Central memory CD4-positive, alpha-beta T cell (primary cell): ENCODE measurements around the gene PTPRR.

ENCODE experiments used
- DNase-seq: peaks from one replicate; pipeline ENCODE4 v3.0.0; 2022

The PTPRR gene

DNA sequence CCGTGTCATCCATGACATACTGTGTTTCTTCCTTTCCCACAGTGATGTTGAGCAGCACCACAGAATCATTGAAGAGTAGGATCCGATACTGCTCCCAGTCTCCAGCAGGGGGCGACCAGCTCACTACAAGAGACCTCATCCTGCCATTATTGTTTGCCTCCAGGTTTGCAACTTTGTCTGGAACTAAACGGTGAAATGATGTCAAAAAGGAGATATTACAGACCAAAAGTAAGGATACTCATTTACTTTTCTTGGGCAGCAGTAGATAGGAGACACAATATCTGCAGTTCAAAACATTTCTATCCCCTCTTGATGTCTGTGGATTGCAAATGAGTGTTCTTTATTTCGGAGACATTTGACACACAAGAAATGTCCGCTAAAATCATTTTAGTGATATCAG, 330.5 kb downstream of the PTPRR start:
- peak; percentile 19 for DNase-seq
